ENCODE measurements around the gene FAM120A. TPM values are rescaled to one million over a fixed set of nuclear protein-coding genes. Genes with fewer than 3 reads are reported as not detected.
A peak's percentile ranks its signal among the peaks of the same experiment; 100 is the strongest.

The FAM120A gene
- total RNA-seq, 6 experiments from 2014 or later: 61.9 to 92.1 (median 76.0) TPM

DNA sequence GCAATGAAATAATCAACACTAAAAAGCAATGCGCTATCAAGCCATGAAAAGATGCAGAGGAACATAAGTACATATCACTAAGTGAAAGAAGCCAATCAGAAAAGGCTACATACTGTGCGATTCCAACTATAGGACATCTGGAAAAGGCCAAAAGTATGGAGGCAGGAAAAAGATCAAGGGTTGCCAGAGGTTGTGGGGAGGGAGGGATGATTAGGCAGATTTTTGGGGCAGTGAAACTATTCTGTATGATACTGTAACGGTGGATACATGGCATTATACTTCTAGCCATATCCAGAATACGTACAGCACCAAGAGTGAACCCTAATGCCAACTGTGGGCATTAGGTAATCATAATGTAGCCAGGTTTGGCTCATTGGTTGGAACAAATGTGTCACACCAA, 51.9 kb downstream of the FAM120A start:
- WGBS (ENCODE audit: insufficient coverage, low coverage, low lambda C conversion rate, missing lambda C conversion rate): 82% methylated on average over 1 of the region's 4 CpGs
- TF ChIP-seq POLR2A (IDR thresholded peaks at IDR 0.05) (no peak), CTCF (IDR thresholded peaks at IDR 0.05) (no peak)
- Histone ChIP-seq H3K4me3 (no peak overlapping the region), H3K27ac (no peak overlapping the region), H3K4me1 (peaks cover 0 to 10% (median 4%) of the 10 kb centered on the region in 4 donors), H3K9me3 (no peaks in the 10 kb centered on the region), H3K27me3 (no peaks in the 10 kb centered on the region), H3K36me3 (peaks cover 0 to 19% (median 4%) of the 10 kb centered on the region in 4 donors)
- ATAC-seq: no peak
- intact Hi-C loops (cut with DNase I): no loop called here
- DNase-seq: no peak

- peaks cover 0 to 6% (median 4%) of the 10 kb centered on the region in 4 donors for H3K4me1 ChIP-seq
- H3K27ac ChIP-seq: peak overlapping the region in 1 of 3 donors; percentile 5
- DNase-seq: no peak
- H3K27me3 ChIP-seq: no peaks in the 10 kb centered on the region
- TF ChIP-seq CTCF (IDR thresholded peaks at IDR 0.05): no peak
- no peak for TF ChIP-seq POLR2A (IDR thresholded peaks at IDR 0.05)
- no peak overlapping the region for H3K4me3 ChIP-seq
- intact Hi-C loops (cut with DNase I): no loop called here
- peaks cover 0 to 5% (median 0%) of the 10 kb centered on the region in 4 donors for H3K36me3 ChIP-seq
- H3K9me3 ChIP-seq: no peaks in the 10 kb centered on the region
- peak in 2 of 4 donors; percentile 31 to 33 for ATAC-seq
- 82% methylated on average over 4 of the region's 4 CpGs for WGBS (ENCODE audit: insufficient coverage, low coverage, low lambda C conversion rate, missing lambda C conversion rate)
Observed at GRCh38 chr9:93505541-93506132, 54.2 kb downstream of the FAM120A start.

DNA sequence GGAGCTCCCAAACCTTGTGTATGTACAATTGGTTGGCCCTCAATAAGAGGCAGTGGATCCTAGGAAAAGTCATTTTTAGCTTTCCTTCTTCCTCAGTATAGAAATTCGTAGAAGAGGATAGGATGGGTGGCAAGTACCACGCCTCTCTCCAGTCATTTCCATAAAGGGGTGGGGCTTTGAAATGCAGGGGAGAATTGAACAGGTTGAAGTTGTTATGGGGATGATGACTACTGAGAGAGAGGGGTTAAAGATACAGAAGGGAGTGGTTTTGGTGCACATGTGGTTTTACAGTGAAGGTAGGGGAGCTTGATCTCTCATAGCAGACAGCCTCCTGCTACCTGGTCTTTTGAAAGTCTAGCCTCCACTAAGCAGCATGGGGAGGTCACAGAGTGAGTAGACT, 56.3 kb downstream of the FAM120A start:
- Histone ChIP-seq H3K27ac (no peak overlapping the region), H3K4me3 (no peak overlapping the region), H3K9me3 (no peaks in the 10 kb centered on the region), H3K27me3 (no peaks in the 10 kb centered on the region), H3K36me3 (peaks cover 0 to 5% (median 0%) of the 10 kb centered on the region in 4 donors), H3K4me1 (peaks cover 0 to 3% (median 0%) of the 10 kb centered on the region in 4 donors)
- intact Hi-C loops (cut with DNase I): no loop called here
- DNase-seq: no peak
- WGBS (ENCODE audit: insufficient coverage, low coverage, low lambda C conversion rate, missing lambda C conversion rate): 82% methylated on average over 2 of the region's 2 CpGs
- TF ChIP-seq CTCF (IDR thresholded peaks at IDR 0.05) (no peak), POLR2A (IDR thresholded peaks at IDR 0.05) (no peak)
- ATAC-seq: no peak

DNA sequence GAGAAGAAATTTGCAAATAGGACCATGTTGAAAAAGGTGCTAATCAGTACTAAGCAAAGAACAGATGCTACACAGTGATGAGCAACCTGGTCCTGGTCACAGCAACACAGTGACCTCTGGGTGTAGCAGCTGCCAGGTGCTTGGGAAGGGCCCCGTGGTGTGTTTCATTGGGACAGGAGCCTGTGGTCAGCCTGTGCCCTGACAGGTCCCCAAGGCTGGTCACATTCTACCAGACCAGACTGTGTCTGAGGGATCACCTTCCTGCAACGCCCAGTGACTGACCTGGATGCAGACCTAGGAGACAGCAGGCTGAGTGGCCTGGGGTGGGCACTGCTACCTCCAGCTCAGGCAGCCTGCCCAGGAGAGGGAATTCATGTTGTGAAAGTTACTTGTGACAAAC, 56.7 kb downstream of the FAM120A start:
- Histone ChIP-seq H3K4me1 (peaks cover 0 to 3% (median 0%) of the 10 kb centered on the region in 4 donors), H3K9me3 (no peaks in the 10 kb centered on the region), H3K27ac (no peak overlapping the region), H3K4me3 (no peak overlapping the region), H3K36me3 (peaks cover 0 to 2% (median 0%) of the 10 kb centered on the region in 4 donors), H3K27me3 (no peaks in the 10 kb centered on the region)
- DNase-seq (no peak), ATAC-seq (peak in 2 of 4 donors; percentile 10 to 20)
- no CpG with 5 or more reads among the region's 2 CpGs for WGBS (ENCODE audit: insufficient coverage, low coverage, low lambda C conversion rate, missing lambda C conversion rate)
- intact Hi-C loops (cut with DNase I): no loop called here
- TF ChIP-seq CTCF (IDR thresholded peaks at IDR 0.05): no peak
- no peak for TF ChIP-seq POLR2A (IDR thresholded peaks at IDR 0.05)
